Measurements from ENCODE around the gene TRAPPC1. TPM values are rescaled to one million over a fixed set of nuclear protein-coding genes. Genes with fewer than 3 reads are reported as not detected.

TRAPPC1 gene
- total and polyA plus RNA-seq, 10 of the 15 experiments (the other 5 are each of a cell fraction or from before 2014, with no cell fraction given): 31.3 to 306 (median 134) TPM

GRCh38 chr17:7910281-7910680 lies 21.5 kb downstream of the TRAPPC1 start:
- FAIRE-seq (no peak), ATAC-seq (no peak), DNase-seq (ENCODE audit: low read depth, low spot score) (no peak)
- Histone ChIP-seq H3K9ac (ENCODE audit: control insufficient read depth, insufficient read depth, low read length) (no peak overlapping the region), H3K4me3 (no peak overlapping the region), H2AFZ (ENCODE audit: control insufficient read depth, low read depth, low read length) (no peak overlapping the region), H3K27ac (ENCODE audit: control insufficient read depth, insufficient read depth) (no peak overlapping the region), H3K4me1 (ENCODE audit: control insufficient read depth, insufficient read depth, low read length) (peaks cover 3% of the 10 kb centered on the region), H4K20me1 (ENCODE audit: control insufficient read depth, insufficient read depth) (no peaks in the 10 kb centered on the region), H3K4me2 (ENCODE audit: control insufficient read depth, insufficient read depth) (no peak overlapping the region), H3K36me3 (ENCODE audit: control insufficient read depth in 2 of 2, insufficient read depth in 2 of 2, low read length in 1 of 2) (peaks cover 20 to 26% of the 10 kb centered on the region in 2 experiments), H3K27me3 (replicated peaks in 1 of 2; ENCODE audit: control insufficient read depth in 2 of 2, insufficient read depth in 2 of 2, low read length in 1 of 2) (no peaks in the 10 kb centered on the region), H3K79me2 (ENCODE audit: control insufficient read depth, insufficient read depth, low read length) (no peaks in the 10 kb centered on the region), H3K9me3 (replicated peaks; ENCODE audit: control insufficient read depth, insufficient read depth, low read length) (no peaks in the 10 kb centered on the region)
- RAD21 ChIA-PET (ENCODE audit: unreplicated experiment): no interaction called here
- no TSS peak for BruUV-seq (replicated peaks)
- in situ Hi-C loops (cut with MboI) (loop anchor here (5.0 kb wide), 2 partner anchors 77 to 132 kb away; no protein-coding TSS in a partner anchor), intact Hi-C loops (cut with micrococcal nuclease; ENCODE audit: unreplicated experiment) (no loop called here)
- POLR2A ChIA-PET: no interaction called here
- CTCF ChIA-PET: interaction anchor here (4.0 to 8.2 kb wide), 3 partner anchors 48 to 147 kb away, joined by 35 to 79 read pairs (median 42); no protein-coding TSS in a partner anchor
- WGBS (ENCODE audit: insufficient coverage, insufficient replicate concordance, low lambda C conversion rate, missing lambda C conversion rate): 84% methylated on average over 15 of the region's 15 CpGs
- SMC1A ChIA-PET (ENCODE audit: uncharacterized antibody, unreplicated experiment): no interaction called here
- TF ChIP-seq NFYB (IDR thresholded peaks at IDR 0.05; ENCODE audit: insufficient read depth, low read depth, low read length): no peak
- TF ChIP-seq PML (IDR thresholded peaks at IDR 0.05; ENCODE audit: low read length): no peak
- no peak for TF ChIP-seq CHD1 (IDR thresholded peaks at IDR 0.05; ENCODE audit: low read depth, low read length)
- TF ChIP-seq NBN (IDR thresholded peaks at IDR 0.05): no peak
- no peak for TF ChIP-seq KAT2A (conservative IDR thresholded peaks at IDR 0.05; ENCODE audit: control insufficient read depth, low read depth, low read length)
- TF ChIP-seq CUX1 (IDR thresholded peaks at IDR 0.05; ENCODE audit: insufficient replicate concordance, low read depth, low read length): no peak
- no peak for TF ChIP-seq SKIL (IDR thresholded peaks at IDR 0.05; ENCODE audit: low read depth, poor library complexity, severe bottlenecking)
- no peak for TF ChIP-seq RFX5 (IDR thresholded peaks at IDR 0.05; ENCODE audit: low read depth, low read length)
- TF ChIP-seq NR2C2 (IDR thresholded peaks at IDR 0.05; ENCODE audit: borderline replicate concordance, control insufficient read depth, insufficient read length, low read depth): no peak
- no peak for TF ChIP-seq POU2F2 (IDR thresholded peaks at IDR 0.05; ENCODE audit: borderline replicate concordance, low read depth, low read length)
- no peak for TF ChIP-seq EGR1 (IDR thresholded peaks at IDR 0.05; ENCODE audit: borderline replicate concordance in 1 of 2, low read depth in 2 of 2, low read length in 2 of 2)
- TF ChIP-seq MTA2 (IDR thresholded peaks at IDR 0.05; ENCODE audit: low read depth): no peak
- TF ChIP-seq IRF4 (IDR thresholded peaks at IDR 0.05; ENCODE audit: low read depth, low read length): no peak
- no peak for TF ChIP-seq HDAC6 (IDR thresholded peaks at IDR 0.05; ENCODE audit: unreplicated experiment)
- TF ChIP-seq CBX3 (IDR thresholded peaks at IDR 0.05; ENCODE audit: borderline replicate concordance, low read depth): no peak
- no peak for TF ChIP-seq ETV6 (conservative IDR thresholded peaks at IDR 0.05 in 1 of 2, IDR thresholded peaks at IDR 0.05 in 1 of 2; ENCODE audit: borderline replicate concordance in 1 of 2, low read depth in 1 of 2)
- no peak for TF ChIP-seq MYB (IDR thresholded peaks at IDR 0.05; ENCODE audit: borderline replicate concordance, low read depth, low read length)
- no peak for TF ChIP-seq ZNF217 (IDR thresholded peaks at IDR 0.05)
- TF ChIP-seq BMI1 (IDR thresholded peaks at IDR 0.05; ENCODE audit: borderline replicate concordance): no peak

All from GM12878 (cell line).